Loucy (cell line): ENCODE measurements around the gene TTC23.

Source experiments
- CTCF ChIP-seq: fragments of 200-600 bp; sonication (generic); conservative IDR thresholded peaks from 2 replicates; pipeline ENCODE4 v1.5.1; 2014; ENCODE audit warnings: mild to moderate bottlenecking, antibody characterized with exemption, low read length
- EZH2phosphoT487 ChIP-seq: fragments of 200-600 bp; IDR thresholded peaks from 2 replicates; pipeline ENCODE4 v1.6.1; 2018; ENCODE audit warnings: antibody characterized with exemption, mild to moderate bottlenecking, moderate library complexity, borderline replicate concordance

- TF ChIP-seq CTCF (no peak), EZH2phosphoT487 (no peak)
Measured at GRCh38 chr15:99087405-99087943, 161.9 kb downstream of the TTC23 start.
